RWPE2 (cell line): ENCODE measurements around the gene C16orf86.

Source experiments
- ATAC-seq: fragments of 200-7000 bp; cut with Tn5 transposase; 3 replicates; pipeline ENCODE4 v1.9.1; 2021; ENCODE audit warnings: low read depth
- DNase-seq: peaks from one replicate; pipeline ENCODE4 v3.0.0-alpha.2; 2020; ENCODE audit warnings: low spot score
- H3K27ac ChIP-seq: fragments of 450-650 bp; 2 replicates; pipeline ENCODE4 v1.5.1; 2017; ENCODE audit warnings: mild to moderate bottlenecking; ENCODE audit not compliant: poor library complexity, severe bottlenecking
- H3K27me3 ChIP-seq: fragments of 250-450 bp; sonication (Bioruptor Pico); 2 replicates; pipeline ENCODE4 v1.5.1; 2021; ENCODE audit warnings: mild to moderate bottlenecking, moderate library complexity; ENCODE audit not compliant: insufficient read depth, poor library complexity, severe bottlenecking
- H3K36me3 ChIP-seq: fragments of 250-450 bp; sonication (Bioruptor Pico); 2 replicates; pipeline ENCODE4 v1.5.1; 2020; ENCODE audit warnings: low read depth, mild to moderate bottlenecking, moderate library complexity
- H3K4me1 ChIP-seq: fragments of 250-450 bp; sonication (Bioruptor Pico); 2 replicates; pipeline ENCODE4 v1.5.1; 2021; ENCODE audit warnings: mild to moderate bottlenecking, moderate library complexity; ENCODE audit not compliant: insufficient read depth, poor library complexity, severe bottlenecking
- H3K4me3 ChIP-seq: fragments of 250-450 bp; sonication (Bioruptor Pico); 2 replicates; pipeline ENCODE4 v1.5.1; 2021; ENCODE audit warnings: mild to moderate bottlenecking, moderate library complexity; ENCODE audit not compliant: severe bottlenecking
- H3K9me3 ChIP-seq: fragments of 250-450 bp; sonication (Bioruptor Pico); 2 replicates; pipeline ENCODE4 v1.5.1; 2021; ENCODE audit warnings: mild to moderate bottlenecking, moderate library complexity; ENCODE audit not compliant: severe bottlenecking
- TF ChIP-seq, protein P1 (sequence below): fragments of 450-650 bp; IDR thresholded peaks from one replicate; pipeline ENCODE4 v1.5.1; 2017; ENCODE audit warnings: mild to moderate bottlenecking, moderate library complexity; ENCODE audit not compliant: poor library complexity, severe bottlenecking

C16orf86 gene

DNA sequence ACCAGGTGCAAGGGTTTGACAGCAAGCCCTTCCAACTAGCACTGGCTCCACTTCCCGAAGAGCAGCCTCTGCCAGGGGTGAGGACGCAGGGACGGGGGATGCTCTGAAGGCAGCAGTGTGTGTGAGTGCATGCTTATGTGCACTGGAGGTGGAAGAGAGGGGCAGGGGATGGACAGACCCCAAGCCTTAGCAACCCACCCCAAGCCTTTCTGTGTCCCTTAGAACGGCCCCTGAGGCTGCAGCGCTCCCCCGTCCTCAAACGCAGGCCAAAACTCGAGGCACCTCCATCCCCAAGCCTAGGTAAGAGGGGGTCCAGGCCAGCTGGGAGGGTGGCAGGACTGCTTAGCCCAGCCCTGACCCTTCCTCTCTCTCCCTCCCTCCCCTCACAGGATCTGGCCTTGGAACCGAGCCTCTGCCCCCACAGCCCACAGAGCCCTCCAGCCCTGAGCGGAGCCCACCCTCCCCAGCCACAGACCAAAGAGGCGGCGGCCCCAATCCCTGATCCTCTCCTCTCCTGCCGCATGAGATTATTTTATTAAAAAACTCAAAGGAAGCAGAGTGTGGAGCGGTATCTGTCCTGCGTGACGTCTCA lies 9.5 kb upstream of the C16orf86 start:
- H3K27ac ChIP-seq, result no peak overlapping the region
- H3K36me3 ChIP-seq, result peaks cover 10% of the 10 kb centered on the region
- no peaks in the 10 kb centered on the region for H3K9me3 ChIP-seq
- TF ChIP-seq, protein P1, sequence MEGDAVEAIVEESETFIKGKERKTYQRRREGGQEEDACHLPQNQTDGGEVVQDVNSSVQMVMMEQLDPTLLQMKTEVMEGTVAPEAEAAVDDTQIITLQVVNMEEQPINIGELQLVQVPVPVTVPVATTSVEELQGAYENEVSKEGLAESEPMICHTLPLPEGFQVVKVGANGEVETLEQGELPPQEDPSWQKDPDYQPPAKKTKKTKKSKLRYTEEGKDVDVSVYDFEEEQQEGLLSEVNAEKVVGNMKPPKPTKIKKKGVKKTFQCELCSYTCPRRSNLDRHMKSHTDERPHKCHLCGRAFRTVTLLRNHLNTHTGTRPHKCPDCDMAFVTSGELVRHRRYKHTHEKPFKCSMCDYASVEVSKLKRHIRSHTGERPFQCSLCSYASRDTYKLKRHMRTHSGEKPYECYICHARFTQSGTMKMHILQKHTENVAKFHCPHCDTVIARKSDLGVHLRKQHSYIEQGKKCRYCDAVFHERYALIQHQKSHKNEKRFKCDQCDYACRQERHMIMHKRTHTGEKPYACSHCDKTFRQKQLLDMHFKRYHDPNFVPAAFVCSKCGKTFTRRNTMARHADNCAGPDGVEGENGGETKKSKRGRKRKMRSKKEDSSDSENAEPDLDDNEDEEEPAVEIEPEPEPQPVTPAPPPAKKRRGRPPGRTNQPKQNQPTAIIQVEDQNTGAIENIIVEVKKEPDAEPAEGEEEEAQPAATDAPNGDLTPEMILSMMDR, result no peak
- H3K27me3 ChIP-seq, result peaks cover 28% of the 10 kb centered on the region
- H3K4me3 ChIP-seq, result no peak overlapping the region
- H3K4me1 ChIP-seq, result no peaks in the 10 kb centered on the region
- DNase-seq (no peak), ATAC-seq (no peak)

DNA sequence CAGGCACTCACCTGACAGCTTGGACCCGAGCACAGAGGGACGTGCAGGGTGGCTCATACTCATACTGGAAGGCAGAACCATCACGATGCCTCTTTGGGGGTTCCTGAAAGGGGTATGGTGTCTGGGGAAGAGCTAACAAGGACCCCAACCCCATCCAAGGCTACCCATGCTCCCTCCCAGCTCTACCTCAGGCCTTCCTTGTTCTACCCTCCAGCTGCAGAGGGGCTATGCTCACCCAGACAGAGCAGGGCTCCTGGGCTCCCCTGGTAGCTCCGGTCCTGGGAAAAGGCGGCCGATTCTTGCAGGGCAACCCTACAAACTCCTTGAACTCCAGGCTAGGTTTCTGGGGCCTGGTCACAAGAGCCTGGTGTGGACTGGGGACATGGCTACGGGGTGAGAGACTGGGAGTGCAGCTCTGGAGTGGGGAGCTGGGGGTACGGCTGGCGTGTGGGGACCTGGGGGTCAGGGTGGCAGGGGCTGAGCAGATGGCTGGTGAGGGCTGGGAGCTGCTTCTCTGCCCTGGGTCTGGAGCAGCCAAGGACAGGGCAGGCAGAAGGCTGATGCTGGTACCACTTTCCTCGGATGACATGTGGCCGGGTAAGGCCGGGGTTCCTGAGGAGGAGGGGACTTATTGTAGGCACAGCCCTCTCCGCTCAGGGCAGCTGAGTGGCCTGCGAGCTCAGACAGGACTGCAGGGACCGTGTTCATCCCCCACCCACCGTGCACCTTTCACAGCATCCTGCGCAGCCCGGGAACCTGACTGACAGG lies 8.7 kb upstream of the C16orf86 start:
- peaks cover 10% of the 10 kb centered on the region for H3K36me3 ChIP-seq
- ATAC-seq, result no peak

DNA sequence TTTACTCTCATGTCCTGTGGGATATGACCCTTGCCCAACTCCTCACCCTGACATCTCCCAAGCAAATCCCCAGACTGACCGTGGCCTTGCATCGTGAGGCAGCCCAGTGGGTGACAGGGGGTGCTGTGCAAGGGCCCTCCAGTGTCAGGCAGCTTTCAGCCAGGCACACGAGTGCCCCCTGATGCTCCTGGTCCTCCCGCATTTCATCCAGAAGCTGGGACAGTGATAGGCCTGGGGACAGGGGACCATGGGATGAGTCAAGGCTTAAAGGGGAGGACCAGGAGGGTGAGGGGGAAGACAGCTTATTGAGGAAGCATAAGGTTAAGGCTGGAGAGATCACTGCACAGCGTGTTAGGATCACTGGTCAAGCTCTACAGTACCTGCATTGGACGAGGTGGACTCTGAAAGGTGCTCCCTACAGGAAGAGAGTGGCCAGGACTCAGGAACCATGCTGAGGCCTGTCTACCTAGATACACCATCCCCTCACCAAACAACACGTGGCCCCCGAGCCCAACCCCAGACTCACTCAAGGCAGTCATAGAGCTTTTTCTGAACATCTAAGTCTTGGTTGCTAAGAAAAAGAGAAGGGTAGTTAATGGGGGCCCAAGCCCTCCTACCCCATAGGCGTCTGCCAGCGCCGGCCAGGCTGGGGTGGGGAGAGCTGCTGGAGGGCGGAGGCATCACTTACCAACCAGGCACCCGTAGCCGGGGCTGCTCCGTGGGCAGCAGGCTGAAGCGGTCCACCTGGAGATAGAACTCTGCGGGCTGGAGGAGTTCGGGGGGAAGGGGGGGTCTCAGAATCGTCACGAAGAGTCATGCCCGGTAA lies 7.6 kb upstream of the C16orf86 start:
- H3K27ac ChIP-seq, result peak overlapping the region; percentile 57
- ATAC-seq (no peak; the same call in 2 of the 3 replicates), DNase-seq (no peak)
- peak overlapping the region; percentile 85 for H3K4me3 ChIP-seq
- peaks cover 10% of the 10 kb centered on the region for H3K36me3 ChIP-seq
- TF ChIP-seq, protein P1, result no peak
- H3K27me3 ChIP-seq, result peaks cover 13% of the 10 kb centered on the region
- H3K9me3 ChIP-seq, result no peaks in the 10 kb centered on the region
- no peaks in the 10 kb centered on the region for H3K4me1 ChIP-seq

More for the DNA sequence above, 8.7 kb upstream of the C16orf86 start:
- Histone ChIP-seq H3K27me3 (peaks cover 23% of the 10 kb centered on the region), H3K4me1 (no peaks in the 10 kb centered on the region), H3K4me3 (no peak overlapping the region), H3K27ac (no peak overlapping the region), H3K9me3 (no peaks in the 10 kb centered on the region)
- TF ChIP-seq, protein P1, result no peak
- no peak for DNase-seq

DNA sequence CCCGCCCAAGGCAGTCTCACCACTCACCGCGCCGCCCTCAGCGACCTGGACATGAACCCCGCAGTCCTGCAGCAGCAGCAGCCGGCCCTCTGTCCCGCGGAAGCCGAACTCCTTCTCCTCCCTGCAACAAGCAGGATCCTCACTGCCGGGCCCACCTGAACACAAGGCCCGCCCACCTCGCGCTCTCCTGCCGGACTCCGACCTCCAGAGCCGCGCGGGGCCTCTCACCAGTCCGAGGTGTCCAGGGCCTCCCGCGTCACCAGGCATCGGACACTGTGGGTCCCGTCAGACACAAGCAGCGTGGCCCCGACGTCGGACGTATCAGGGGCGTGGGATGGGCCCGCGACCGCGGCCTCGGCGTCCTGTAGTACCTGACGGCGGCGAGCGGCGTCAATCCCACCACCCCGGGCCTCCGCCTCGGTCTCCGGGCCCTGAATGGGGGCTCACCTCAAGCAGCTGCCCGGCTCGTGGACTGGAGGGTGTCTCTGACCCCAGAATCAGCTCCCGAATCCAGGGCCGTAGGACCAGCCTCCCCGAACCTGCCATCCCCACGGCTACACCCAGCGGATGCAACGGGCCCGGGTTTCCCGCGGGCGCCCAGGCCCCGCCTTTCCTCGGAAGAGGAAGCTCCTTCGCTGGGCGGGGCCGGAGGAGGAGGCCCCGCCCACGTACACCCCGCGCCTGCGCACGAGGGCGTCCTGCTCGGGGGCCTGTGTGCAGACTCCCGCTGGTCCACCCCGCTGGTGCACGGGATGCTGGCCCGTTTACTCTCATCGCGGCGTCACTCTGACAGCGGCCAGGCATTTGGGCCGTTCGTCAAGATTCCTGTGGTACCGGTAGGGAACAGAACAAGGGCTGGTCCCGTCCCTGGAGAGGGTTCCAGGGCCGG lies 6.7 kb upstream of the C16orf86 start, which contains the start of gene ACD:
ACD (minus strand) TSS at position 586 of the 889 bp plus-strand sequence; CDS start at position 546, 40 bp downstream.
- Histone ChIP-seq H3K4me1 (no peaks in the 10 kb centered on the region), H3K4me3 (peak within 1 kb of the TSS; percentile 85), H3K27ac (peak within 1 kb of the TSS; percentile 57), H3K27me3 (peaks cover 5% of the 10 kb centered on the region), H3K36me3 (peaks cover 10% of the 10 kb centered on the region), H3K9me3 (no peaks in the 10 kb centered on the region)
- DNase-seq (peak; percentile 88), ATAC-seq (peak; percentile 64)
- TF ChIP-seq, protein P1, result no peak
